Esophagus (tissue), 2 donors: ENCODE results near the gene VAV2. TPM values are rescaled to one million over a fixed set of nuclear protein-coding genes. Genes with fewer than 3 reads are reported as not detected.

Source experiments
- H3K27ac ChIP-seq, 2 donors: one replicate each; pipeline ENCODE4 v1.5.1; 2013; ENCODE audit warnings: low read depth in 2 of 2, mild to moderate bottlenecking in 2 of 2, inconsistent platforms in 1 of 2, low read length in 1 of 2, moderate library complexity in 1 of 2
- H3K27me3 ChIP-seq, 2 donors: one replicate each; pipeline ENCODE4 v1.6.1; 2013; ENCODE audit warnings: low read length in 2 of 2, control low read depth in 1 of 2, mild to moderate bottlenecking in 1 of 2; ENCODE audit not compliant: insufficient read depth in 2 of 2, control insufficient read depth in 1 of 2
- H3K36me3 ChIP-seq, 2 donors: one replicate each; pipeline ENCODE4 v1.6.1; 2013; ENCODE audit warnings: low read length in 1 of 2; ENCODE audit not compliant: control insufficient read depth in 2 of 2, insufficient read depth in 2 of 2
- H3K4me1 ChIP-seq, 2 donors: one replicate each; pipeline ENCODE4 v1.6.1; 2013; ENCODE audit warnings: low read length in 1 of 2; ENCODE audit not compliant: control insufficient read depth in 2 of 2, insufficient read depth in 2 of 2
- H3K4me3 ChIP-seq, 2 donors: one replicate each; pipeline ENCODE4 v1.5.1; 2013; ENCODE audit warnings: low read length in 2 of 2, mild to moderate bottlenecking in 2 of 2, low read depth in 1 of 2, moderate library complexity in 1 of 2
- H3K9me3 ChIP-seq, 2 donors: one replicate each; pipeline ENCODE4 v1.6.1; 2013; ENCODE audit warnings: mild to moderate bottlenecking in 2 of 2, low read depth in 1 of 2, low read length in 1 of 2, moderate library complexity in 1 of 2; ENCODE audit not compliant: control insufficient read depth in 2 of 2, insufficient read depth in 1 of 2
- WGBS, 2 donors: extraction: QIAGEN DNeasy Blood & Tissue Kit; methylation state at CpG; one replicate each; pipeline ENCODE4 v1.1.7; 2013; 5-methylcytosine and 5-hydroxymethylcytosine counted together
- polyA plus RNA-seq, 2 donors: library from polyadenylated mRNA; stranded (reverse); fragments of 200-250 nt; gene quantifications; one replicate each; pipeline ENCODE4 v1.2.3, GENCODE V29; 2013
- donor health status: healthy with polysubstance abuse.
- donor health status: Bipolar disorder and iron deficiency.

The VAV2 gene
- polyA plus RNA-seq, 2 donors: 4.8 to 5.0 TPM

DNA sequence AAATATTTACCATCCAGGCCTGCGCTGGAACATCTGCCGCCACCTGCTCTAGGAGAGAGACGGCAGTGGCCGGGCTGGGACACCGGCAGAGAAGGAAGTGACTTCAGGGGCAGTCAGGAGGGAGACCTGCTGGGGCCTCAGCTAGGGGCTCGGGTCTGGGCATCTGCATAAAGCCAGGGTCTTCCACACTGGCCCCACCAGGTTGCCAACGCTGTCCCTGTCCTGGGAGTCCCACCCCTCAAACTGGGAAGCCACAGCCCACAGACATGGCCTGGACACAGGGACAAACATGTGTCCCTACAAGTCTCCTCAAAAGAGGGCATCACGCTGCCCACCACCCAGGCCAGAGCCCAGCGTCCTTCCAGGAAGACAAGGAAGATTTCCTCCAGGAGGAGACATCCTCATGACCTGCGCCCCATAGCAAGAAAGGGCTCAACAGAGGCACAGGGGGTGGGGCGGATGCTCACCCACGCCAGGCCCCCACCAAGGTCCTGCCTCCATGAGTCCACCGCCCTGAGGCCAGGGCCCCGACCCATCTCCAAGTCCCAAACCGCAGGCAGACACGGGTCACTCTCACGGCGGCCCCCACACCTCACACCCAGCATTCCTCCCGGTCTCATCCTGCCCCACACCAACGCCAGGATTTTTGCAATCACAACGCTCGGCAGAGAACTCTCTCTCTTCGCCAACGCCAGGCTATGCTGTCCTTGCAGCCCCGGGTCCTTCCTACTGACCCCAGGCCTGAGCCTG is 9.0 kb downstream of the VAV2 start:
- Histone ChIP-seq H3K9me3 (no peaks in the 10 kb centered on the region), H3K36me3 (peaks cover 0 to 2% of the 10 kb centered on the region in 2 donors), H3K27ac (no peak overlapping the region), H3K27me3 (no peaks in the 10 kb centered on the region), H3K4me1 (peaks cover 4 to 5% of the 10 kb centered on the region in 2 donors), H3K4me3 (no peak overlapping the region)
- 87 to 89% methylated on average over 25 of the region's 25 CpGs for WGBS, 2 donors

DNA sequence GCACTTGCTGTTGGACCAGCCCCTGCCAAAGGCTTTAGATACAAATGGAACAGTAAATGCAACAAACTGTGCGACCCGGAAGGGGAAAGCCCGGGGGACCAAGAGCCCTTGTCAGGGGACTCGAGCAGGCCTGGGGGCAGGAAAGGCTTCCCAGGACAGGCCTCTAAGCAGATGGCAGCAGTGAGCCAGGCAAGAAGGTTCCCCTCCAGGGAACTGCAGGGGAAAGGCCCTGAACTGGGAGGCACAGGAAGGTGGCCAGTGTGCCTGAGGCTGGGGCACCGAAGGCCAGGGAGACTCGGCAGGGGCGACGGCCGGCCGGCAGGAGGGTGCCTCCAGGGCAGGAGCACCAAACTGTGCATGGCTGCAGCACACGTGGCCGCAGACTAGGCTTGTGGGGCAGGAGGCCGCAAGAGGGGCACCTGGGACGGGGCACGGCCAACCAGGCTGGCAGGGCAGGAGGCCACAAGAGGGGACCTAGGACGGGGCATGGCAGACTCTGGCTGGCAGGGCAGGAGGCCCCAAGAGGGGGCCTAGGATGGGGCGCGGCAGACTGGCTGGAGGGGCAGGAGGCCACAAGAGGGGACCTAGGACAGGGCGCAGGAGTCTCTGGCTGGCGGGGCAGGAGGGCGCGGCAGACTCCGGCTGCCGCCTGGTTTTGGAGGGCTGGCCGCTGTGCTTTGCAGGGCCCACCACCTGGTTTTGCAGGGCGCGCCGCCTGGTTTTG is 10.0 kb downstream of the VAV2 start:
- H3K4me1 ChIP-seq: peaks cover 4 to 5% of the 10 kb centered on the region in 2 donors
- no peaks in the 10 kb centered on the region for H3K27me3 ChIP-seq
- H3K9me3 ChIP-seq: no peaks in the 10 kb centered on the region
- no peak overlapping the region for H3K4me3 ChIP-seq
- WGBS, 2 donors: 85 to 88% methylated on average over 28 of the region's 28 CpGs
- H3K36me3 ChIP-seq: peaks cover 0 to 2% of the 10 kb centered on the region in 2 donors
- H3K27ac ChIP-seq: no peak overlapping the region

DNA sequence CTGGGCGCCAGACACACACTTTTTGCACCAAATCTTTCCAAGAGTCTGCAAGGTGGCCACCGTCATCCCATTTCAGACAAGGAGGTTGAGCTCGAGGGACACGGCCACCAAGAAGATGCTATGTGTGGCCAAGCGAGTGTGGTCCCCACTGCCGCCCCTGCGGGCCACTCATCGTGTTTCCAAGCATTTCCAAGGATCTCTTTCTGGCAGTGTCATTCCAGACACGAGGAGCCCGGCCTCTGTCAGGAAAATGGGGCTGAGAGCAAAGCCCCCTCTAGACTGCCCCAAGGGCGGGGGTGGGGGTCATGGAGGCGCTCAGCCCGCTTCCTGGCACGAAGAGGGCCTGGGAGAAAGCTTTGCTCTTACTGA is 10.6 kb downstream of the VAV2 start:
- Histone ChIP-seq H3K9me3 (no peaks in the 10 kb centered on the region), H3K27ac (no peak overlapping the region), H3K27me3 (no peaks in the 10 kb centered on the region), H3K4me3 (no peak overlapping the region), H3K36me3 (peaks cover 0 to 2% of the 10 kb centered on the region in 2 donors), H3K4me1 (peaks cover 4 to 5% of the 10 kb centered on the region in 2 donors)
- 85 to 89% methylated on average over 14 of the region's 14 CpGs for WGBS, 2 donors

GRCh38 chr9:133980864-133981588 is 11.1 kb downstream of the VAV2 start:
- Histone ChIP-seq H3K27me3 (no peaks in the 10 kb centered on the region), H3K9me3 (no peaks in the 10 kb centered on the region), H3K27ac (no peak overlapping the region), H3K4me3 (no peak overlapping the region), H3K4me1 (peaks cover 4 to 5% of the 10 kb centered on the region in 2 donors), H3K36me3 (peaks cover 0 to under 1% of the 10 kb centered on the region in 2 donors)
- WGBS, 2 donors: 79 to 87% methylated on average over 25 of the region's 25 CpGs

DNA sequence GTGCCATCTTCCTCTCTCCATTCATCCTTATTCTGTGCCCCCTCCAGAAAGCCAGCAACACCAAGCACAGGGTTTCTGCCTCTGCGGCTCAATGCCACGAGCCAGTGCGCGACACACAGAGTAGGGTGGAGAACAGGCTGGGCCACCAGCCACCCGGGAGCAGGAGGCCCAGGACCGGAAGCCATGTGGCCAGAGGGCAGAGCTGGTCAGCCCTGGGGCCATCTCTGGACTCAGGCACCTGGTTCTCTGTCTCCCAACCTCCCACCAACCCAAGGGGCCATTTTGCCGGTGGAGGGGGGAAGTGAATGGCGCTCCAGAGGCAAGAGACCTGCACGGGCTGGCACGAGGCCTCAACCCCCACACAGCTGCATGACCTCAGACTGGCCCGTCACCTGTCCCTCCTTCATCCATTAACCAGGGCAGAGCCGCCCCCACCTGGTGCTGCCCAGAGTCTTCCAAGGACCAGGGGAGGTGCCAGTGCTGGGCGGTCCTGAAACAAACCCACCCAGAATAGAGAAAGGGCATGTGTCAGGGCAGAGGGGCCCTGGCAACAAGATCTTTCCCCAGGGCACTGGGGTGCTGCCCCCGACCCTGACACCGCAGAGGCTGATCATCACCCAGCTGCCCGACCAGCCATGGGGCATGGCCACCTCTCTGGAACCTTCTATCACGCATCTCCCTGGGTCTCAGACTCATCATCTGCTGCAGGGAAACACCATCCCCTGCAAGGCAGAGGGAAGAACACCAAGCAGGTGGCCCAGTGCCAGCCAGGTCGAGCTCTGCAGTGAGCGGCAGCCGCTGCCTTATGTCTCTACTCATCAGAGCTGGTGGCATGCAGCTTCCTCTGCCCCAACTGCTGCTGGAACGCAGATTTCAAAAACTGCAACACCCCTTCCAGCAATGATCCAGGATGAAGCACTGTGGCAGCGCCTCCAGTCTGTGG is 11.9 kb downstream of the VAV2 start:
- WGBS, 2 donors: 68 to 81% methylated on average over 21 to 22 of the region's 22 CpGs
- Histone ChIP-seq H3K27me3 (no peaks in the 10 kb centered on the region), H3K4me3 (no peak overlapping the region), H3K36me3 (no peaks in the 10 kb centered on the region), H3K27ac (no peak overlapping the region), H3K4me1 (peaks cover 4 to 5% of the 10 kb centered on the region in 2 donors), H3K9me3 (no peaks in the 10 kb centered on the region)

DNA sequence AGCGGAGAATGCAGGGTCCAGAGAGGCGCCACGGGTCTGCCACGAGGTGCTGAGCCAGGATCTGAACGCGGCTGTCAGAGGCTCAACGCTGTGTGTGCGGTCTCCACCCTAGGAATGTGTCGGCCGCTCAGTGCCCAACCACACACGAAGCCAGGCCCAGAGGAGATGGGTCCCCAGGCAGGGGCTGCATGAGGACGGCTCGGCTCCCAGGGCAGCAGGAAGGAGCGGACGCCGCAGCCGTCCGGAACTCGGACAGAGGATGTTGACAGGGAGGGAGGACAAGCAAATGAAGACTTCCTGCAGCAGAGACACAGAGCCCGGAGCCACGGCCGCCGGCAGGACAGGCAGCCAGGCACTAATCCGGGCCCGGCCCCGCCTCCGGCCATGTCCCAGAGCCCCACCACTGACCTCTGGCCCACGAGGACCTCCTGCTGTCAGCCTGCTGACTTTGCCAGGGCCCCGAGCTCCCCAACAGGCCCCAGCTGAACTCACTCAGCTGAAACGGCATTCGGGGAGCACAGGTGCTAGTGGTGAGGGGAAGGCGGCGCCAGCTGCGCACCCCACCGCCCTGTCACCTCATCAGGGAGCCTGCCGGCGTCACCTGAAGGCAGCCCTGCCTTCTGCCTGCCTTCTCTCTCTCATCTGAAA is 12.7 kb downstream of the VAV2 start:
- Histone ChIP-seq H3K27me3 (no peaks in the 10 kb centered on the region), H3K4me1 (peaks cover 4 to 5% of the 10 kb centered on the region in 2 donors), H3K36me3 (no peaks in the 10 kb centered on the region), H3K27ac (no peak overlapping the region), H3K4me3 (no peak overlapping the region), H3K9me3 (no peaks in the 10 kb centered on the region)
- WGBS, 2 donors: 46 to 53% methylated on average over 36 to 37 of the region's 37 CpGs

- no peaks in the 10 kb centered on the region for H3K27me3 ChIP-seq
- WGBS, 2 donors: 66 to 70% methylated on average over 16 of the region's 16 CpGs
- H3K36me3 ChIP-seq: no peaks in the 10 kb centered on the region
- H3K27ac ChIP-seq: no peak overlapping the region
- H3K4me3 ChIP-seq: no peak overlapping the region
- H3K4me1 ChIP-seq: peaks cover 4 to 5% of the 10 kb centered on the region in 2 donors
- no peaks in the 10 kb centered on the region for H3K9me3 ChIP-seq
Observed at GRCh38 chr9:133978899-133979272, 13.2 kb downstream of the VAV2 start.

DNA sequence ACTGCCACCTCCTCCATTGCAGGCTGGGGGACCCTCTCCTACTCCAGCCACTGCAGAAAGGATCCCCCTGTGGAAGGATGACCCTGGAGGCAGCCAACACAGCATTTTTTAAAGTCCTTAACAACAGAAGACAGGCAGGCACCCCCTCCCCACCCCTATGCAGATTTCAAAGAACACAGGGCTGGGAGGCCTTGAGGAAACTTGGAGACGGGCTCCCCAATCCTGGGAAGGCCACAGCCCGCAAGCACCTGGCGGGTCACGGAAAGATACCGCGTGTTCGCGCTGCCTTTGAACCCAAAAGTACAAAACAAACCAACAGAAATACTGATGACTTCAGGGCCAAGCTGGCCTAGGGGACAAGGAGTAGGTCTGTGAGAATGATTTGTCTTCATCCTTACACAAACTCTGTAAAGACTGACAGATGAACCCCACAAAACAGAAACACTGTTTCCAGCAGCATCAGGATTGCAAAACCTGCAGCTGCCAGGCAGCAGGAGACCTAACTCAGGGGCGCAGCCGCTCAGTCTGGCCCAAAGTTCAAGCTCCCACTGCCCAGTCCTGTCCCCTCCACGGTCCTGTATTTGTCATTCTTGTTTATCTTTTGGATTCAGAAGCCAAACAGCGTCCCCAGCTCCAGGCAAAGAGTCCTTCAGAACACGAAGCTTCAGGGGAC is 13.8 kb downstream of the VAV2 start:
- no peaks in the 10 kb centered on the region for H3K9me3 ChIP-seq
- H3K36me3 ChIP-seq: no peaks in the 10 kb centered on the region
- 77 to 86% methylated on average over 13 of the region's 13 CpGs for WGBS, 2 donors
- H3K27me3 ChIP-seq: no peaks in the 10 kb centered on the region
- H3K4me3 ChIP-seq: no peak overlapping the region
- peaks cover 4 to 8% of the 10 kb centered on the region in 2 donors for H3K4me1 ChIP-seq
- H3K27ac ChIP-seq: no peak overlapping the region
